WTC11 (cell line): ENCODE measurements around the gene HRNR.

Experiments used
- CREM ChIP-seq: sonication (generic); formaldehyde crosslinking; IDR thresholded peaks from 2 replicates; pipeline ENCODE4 v1.8.1; 2022; ENCODE audit warnings: mild to moderate bottlenecking, missing genetic modification reagents, moderate library complexity
- CTCF ChIP-seq: fragments of 200-600 bp; IDR thresholded peaks from 2 replicates; pipeline ENCODE4 v1.8.0; 2022; ENCODE audit warnings: antibody characterized with exemption
- NFATC4 ChIP-seq: fragments of 250-450 bp; sonication (Bioruptor Pico); IDR thresholded peaks from 2 replicates; pipeline ENCODE4 v1.9.0; 2021; ENCODE audit warnings: mild to moderate bottlenecking
- STAT6 ChIP-seq: sonication (generic); formaldehyde crosslinking; conservative IDR thresholded peaks from 2 replicates; pipeline ENCODE4 v1.8.1; 2023; ENCODE audit warnings: mild to moderate bottlenecking, low read depth, missing genetic modification reagents, moderate library complexity
- USF2 ChIP-seq: sonication (generic); formaldehyde crosslinking; IDR thresholded peaks from 2 replicates; pipeline ENCODE4 v1.8.1; 2023; ENCODE audit warnings: mild to moderate bottlenecking, missing genetic modification reagents, moderate library complexity

- TF ChIP-seq CTCF = no peak
- no peak for TF ChIP-seq USF2 (CRISPR knock-in tag)
- TF ChIP-seq STAT6 = no peak
- no peak for TF ChIP-seq CREM (CRISPR knock-in tag)
- no peak for TF ChIP-seq NFATC4 (CRISPR knock-in tag)
Measured at GRCh38 chr1:152189657-152190442, 34.1 kb downstream of the HRNR start.
